ENCODE results near the gene ALK. TPM values are rescaled to one million over a fixed set of nuclear protein-coding genes. Genes with fewer than 3 reads are reported as not detected.
"Not testable (repeated sequence)": the region's sequence is repeated elsewhere in the genome, so short reads cannot be mapped to it uniquely, and the experiment has no call there.

The ALK gene
- total RNA-seq, 1 donor from 2014 or later: not detected

DNA sequence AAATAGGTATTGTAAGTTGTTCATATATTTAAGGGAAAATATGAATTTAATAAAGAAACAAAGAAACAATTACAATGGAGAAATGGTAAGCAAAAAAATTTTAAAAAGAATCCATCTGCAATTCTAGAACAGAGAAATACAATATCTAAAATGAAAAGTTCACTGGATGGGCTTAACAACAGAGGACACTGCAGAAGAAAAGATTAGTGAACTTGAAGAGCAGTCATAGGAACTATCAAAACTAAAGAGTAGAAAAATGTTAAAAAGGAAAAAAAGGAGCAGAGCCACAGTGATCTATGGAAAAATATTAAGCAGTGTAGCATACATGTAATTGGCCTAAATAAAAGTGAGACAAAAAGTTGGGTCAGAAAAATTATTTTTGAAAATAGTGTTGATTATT, 83.5 kb downstream of the ALK start:
- no peak for DNase-seq (ENCODE audit: low spot score in 2 of 2)
- intact Hi-C loops (cut with DNase I): no loop called here
- TF ChIP-seq, protein P1, sequence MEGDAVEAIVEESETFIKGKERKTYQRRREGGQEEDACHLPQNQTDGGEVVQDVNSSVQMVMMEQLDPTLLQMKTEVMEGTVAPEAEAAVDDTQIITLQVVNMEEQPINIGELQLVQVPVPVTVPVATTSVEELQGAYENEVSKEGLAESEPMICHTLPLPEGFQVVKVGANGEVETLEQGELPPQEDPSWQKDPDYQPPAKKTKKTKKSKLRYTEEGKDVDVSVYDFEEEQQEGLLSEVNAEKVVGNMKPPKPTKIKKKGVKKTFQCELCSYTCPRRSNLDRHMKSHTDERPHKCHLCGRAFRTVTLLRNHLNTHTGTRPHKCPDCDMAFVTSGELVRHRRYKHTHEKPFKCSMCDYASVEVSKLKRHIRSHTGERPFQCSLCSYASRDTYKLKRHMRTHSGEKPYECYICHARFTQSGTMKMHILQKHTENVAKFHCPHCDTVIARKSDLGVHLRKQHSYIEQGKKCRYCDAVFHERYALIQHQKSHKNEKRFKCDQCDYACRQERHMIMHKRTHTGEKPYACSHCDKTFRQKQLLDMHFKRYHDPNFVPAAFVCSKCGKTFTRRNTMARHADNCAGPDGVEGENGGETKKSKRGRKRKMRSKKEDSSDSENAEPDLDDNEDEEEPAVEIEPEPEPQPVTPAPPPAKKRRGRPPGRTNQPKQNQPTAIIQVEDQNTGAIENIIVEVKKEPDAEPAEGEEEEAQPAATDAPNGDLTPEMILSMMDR (IDR thresholded peaks at IDR 0.05): no peak
- Histone ChIP-seq H3K4me1 (no peaks in the 10 kb centered on the region), H3K27me3 (no peaks in the 10 kb centered on the region), H3K36me3 (no peaks in the 10 kb centered on the region), H3K9me3 (peaks cover 0 to 7% of the 10 kb centered on the region in 2 donors), H3K4me3 (no peak overlapping the region), H3K27ac (no peak overlapping the region)

DNA sequence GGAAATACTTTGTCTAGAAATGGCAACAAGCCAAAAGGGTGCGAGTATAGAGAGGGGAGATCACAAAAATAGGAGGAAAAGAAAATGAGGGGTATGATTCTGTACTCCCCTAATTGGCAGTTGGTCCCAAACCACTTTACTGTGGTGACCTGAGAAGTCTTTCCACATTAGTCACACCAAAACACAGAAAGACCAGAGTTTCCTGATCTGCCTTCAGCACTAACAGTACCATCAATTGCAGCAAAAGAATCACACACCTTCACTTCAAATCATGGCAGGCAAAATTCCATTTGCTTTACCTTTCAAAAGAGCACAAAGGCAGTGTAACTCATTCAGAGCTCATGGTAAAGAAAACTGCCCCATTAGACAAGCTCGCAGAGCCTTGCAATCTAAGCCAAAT, 86.8 kb downstream of the ALK start:
- Histone ChIP-seq H3K4me3 (no peak overlapping the region), H3K4me1 (no peaks in the 10 kb centered on the region), H3K27ac (no peak overlapping the region), H3K9me3 (peaks cover 0 to 7% of the 10 kb centered on the region in 2 donors), H3K27me3 (no peaks in the 10 kb centered on the region), H3K36me3 (no peaks in the 10 kb centered on the region)
- TF ChIP-seq, protein P1 (IDR thresholded peaks at IDR 0.05): no peak
- DNase-seq (ENCODE audit: low spot score in 2 of 2): no peak
- intact Hi-C loops (cut with DNase I): no loop called here

DNA sequence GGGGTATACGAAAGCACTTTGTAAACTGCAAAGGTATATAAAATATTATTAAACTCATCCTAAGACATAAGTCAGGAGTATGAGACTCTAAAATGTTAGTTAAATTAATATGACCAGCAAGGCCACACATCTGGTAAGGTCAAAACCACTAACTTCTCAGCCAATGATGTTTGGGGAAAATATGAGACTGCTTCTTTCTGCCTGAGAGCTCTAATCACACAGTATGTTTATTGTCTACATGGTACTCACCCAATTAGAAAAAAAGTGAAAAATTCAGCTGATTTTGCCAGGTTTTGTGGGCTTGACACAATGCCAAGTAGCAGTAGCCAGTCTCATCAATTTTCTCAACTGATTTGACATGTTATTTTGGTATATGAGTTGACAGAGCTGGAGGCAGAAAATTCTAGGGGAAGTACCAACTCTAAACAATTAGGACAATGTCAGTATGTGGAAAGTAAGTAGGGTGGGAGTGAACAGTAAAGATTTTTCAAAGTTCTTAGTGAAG, 87.3 kb downstream of the ALK start:
- TF ChIP-seq, protein P1 (IDR thresholded peaks at IDR 0.05): no peak
- H3K4me1 ChIP-seq: no peaks in the 10 kb centered on the region
- DNase-seq (ENCODE audit: low spot score in 2 of 2): no peak
- intact Hi-C loops (cut with DNase I): no loop called here
- no peak overlapping the region for H3K27ac ChIP-seq
- peaks cover 0 to 7% of the 10 kb centered on the region in 2 donors for H3K9me3 ChIP-seq
- no peaks in the 10 kb centered on the region for H3K27me3 ChIP-seq
- H3K4me3 ChIP-seq: no peak overlapping the region
- H3K36me3 ChIP-seq: no peaks in the 10 kb centered on the region

DNA sequence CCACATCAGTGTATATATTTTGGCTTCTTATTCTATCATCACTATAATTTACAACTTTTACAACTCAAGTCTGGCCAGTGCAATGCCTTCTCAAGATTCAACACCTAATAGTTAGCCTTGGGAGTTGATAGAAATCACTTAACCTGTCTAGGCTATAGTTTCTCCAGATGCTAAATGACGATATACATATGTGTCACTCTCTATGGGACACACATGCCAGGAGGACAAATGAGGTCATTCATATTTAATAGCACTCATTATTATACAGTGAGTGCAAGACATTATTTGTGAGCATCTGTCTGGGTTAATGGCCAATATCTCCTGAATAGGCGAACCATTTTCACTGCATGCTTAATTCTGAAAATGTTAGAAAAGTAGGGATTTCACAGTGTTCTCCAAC, 89.8 kb downstream of the ALK start:
- Histone ChIP-seq H3K4me3 (no peak overlapping the region), H3K9me3 (no peaks in the 10 kb centered on the region), H3K36me3 (no peaks in the 10 kb centered on the region), H3K27ac (no peak overlapping the region), H3K4me1 (no peaks in the 10 kb centered on the region), H3K27me3 (no peaks in the 10 kb centered on the region)
- intact Hi-C loops (cut with DNase I): no loop called here
- TF ChIP-seq, protein P1 (IDR thresholded peaks at IDR 0.05): no peak
- no peak for DNase-seq (ENCODE audit: low spot score in 2 of 2)

DNA sequence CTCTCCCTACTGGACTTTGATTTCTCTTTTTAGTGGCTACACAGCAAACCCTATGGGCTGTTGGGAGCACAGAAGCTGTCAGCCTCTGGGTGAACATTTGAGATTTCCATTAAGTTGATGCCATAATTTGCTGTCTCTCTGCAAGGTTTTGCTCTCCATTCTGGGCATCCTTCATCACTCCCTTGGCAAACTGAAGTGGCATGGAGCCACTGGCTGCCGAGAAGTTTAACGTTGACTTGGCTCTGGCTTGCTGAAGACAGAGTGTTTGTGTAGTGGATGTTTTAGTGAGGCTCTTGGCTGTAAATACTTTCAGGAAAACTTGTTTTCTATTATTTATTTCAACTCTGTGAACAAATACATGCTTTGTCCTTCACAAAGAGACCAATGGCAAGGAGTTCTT, 91.5 kb downstream of the ALK start:
- TF ChIP-seq, protein P1 (IDR thresholded peaks at IDR 0.05): no peak
- no peaks in the 10 kb centered on the region for H3K4me1 ChIP-seq
- intact Hi-C loops (cut with DNase I): no loop called here
- H3K27ac ChIP-seq: no peak overlapping the region
- H3K9me3 ChIP-seq: no peaks in the 10 kb centered on the region
- H3K27me3 ChIP-seq: no peaks in the 10 kb centered on the region
- H3K4me3 ChIP-seq: no peak overlapping the region
- H3K36me3 ChIP-seq: no peaks in the 10 kb centered on the region
- DNase-seq (ENCODE audit: low spot score in 2 of 2): no peak

DNA sequence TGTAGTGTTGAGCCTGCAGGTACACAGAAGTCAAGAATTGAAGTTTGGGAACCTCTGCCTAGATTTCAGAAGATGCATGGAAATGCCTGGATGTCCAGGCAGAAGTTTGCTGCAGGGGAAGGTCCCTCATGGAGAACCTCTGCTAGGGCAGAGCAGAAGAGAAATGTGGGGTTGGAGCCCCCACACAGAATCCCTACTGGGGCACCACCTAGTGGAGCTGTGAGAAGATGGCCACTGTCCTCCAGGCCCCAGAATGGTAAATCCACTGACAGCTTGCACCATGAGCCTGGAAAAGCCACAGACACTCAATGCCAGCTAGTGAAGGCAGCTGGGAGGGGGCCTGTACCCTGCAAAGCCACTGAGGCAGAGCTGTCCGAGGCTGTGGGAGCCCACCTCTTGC, 97.2 kb downstream of the ALK start:
- H3K9me3 ChIP-seq; H3K36me3 ChIP-seq; DNase-seq (ENCODE audit: low spot score in 2 of 2); H3K4me3 ChIP-seq; H3K27ac ChIP-seq; H3K4me1 ChIP-seq; intact Hi-C loops (cut with DNase I); H3K27me3 ChIP-seq: not testable (repeated sequence)
